HG03432 (cell line): ENCODE results near the gene FBXO4.
"Not testable (repeated sequence)": the region's sequence is repeated elsewhere in the genome, so short reads cannot be mapped to it uniquely, and the experiment has no call there.

Experiments
- ATAC-seq: cut with Tn5 transposase; IDR thresholded peaks from one replicate; pipeline ENCODE4 v1.9.1; 2021; ENCODE audit warnings: mild to moderate bottlenecking, moderate library complexity; ENCODE audit not compliant: unreplicated experiment

FBXO4 gene

GRCh38 chr5:41921166-41921565 lies 3.9 kb upstream of the FBXO4 start:
- no peak for ATAC-seq

- ATAC-seq = no peak
Measured at GRCh38 chr5:41921874-41922273, 3.2 kb upstream of the FBXO4 start.

GRCh38 chr5:41924526-41924871 lies 582 bp upstream of the FBXO4 start:
- ATAC-seq = no peak

GRCh38 chr5:41925555-41925951 lies 472 bp downstream of the FBXO4 start:
- peak; percentile 42 for ATAC-seq

- ATAC-seq = no peak
Measured at GRCh38 chr5:41927604-41928003, 2.5 kb downstream of the FBXO4 start.

- no peak for ATAC-seq
Measured at GRCh38 chr5:41929035-41929434, 4.0 kb downstream of the FBXO4 start.

- no peak for ATAC-seq
Measured at GRCh38 chr5:41932770-41933169, 7.7 kb downstream of the FBXO4 start.

- no peak for ATAC-seq
Measured at GRCh38 chr5:41935544-41935943, 10.5 kb downstream of the FBXO4 start.

- ATAC-seq = no peak
Measured at GRCh38 chr5:41940641-41941040, 15.6 kb downstream of the FBXO4 start.

GRCh38 chr5:41945332-41945955 lies 20.4 kb downstream of the FBXO4 start:
- ATAC-seq = not testable (repeated sequence)

GRCh38 chr5:41951224-41951623 lies 26.1 kb downstream of the FBXO4 start:
- no peak for ATAC-seq

GRCh38 chr5:41954286-41954685 lies 29.2 kb downstream of the FBXO4 start:
- ATAC-seq = no peak

GRCh38 chr5:41955432-41956024 lies 30.4 kb downstream of the FBXO4 start:
- peak; percentile 53 for ATAC-seq

- ATAC-seq = no peak
Measured at GRCh38 chr5:41956943-41957342, 31.9 kb downstream of the FBXO4 start.

GRCh38 chr5:41960481-41960880 lies 35.4 kb downstream of the FBXO4 start:
- ATAC-seq = no peak

GRCh38 chr5:41961736-41962135 lies 36.7 kb downstream of the FBXO4 start:
- ATAC-seq = no peak

- no peak for ATAC-seq
Measured at GRCh38 chr5:41962491-41962890, 37.4 kb downstream of the FBXO4 start.

- ATAC-seq = no peak
Measured at GRCh38 chr5:41966401-41967105, 41.5 kb downstream of the FBXO4 start.

- no peak for ATAC-seq
Measured at GRCh38 chr5:41967401-41967800, 42.3 kb downstream of the FBXO4 start.

- no peak for ATAC-seq
Measured at GRCh38 chr5:41968153-41968723, 43.2 kb downstream of the FBXO4 start.

- ATAC-seq = no peak
Measured at GRCh38 chr5:41973087-41973486, 48.0 kb downstream of the FBXO4 start.

- no peak for ATAC-seq
Measured at GRCh38 chr5:41973887-41974286, 48.8 kb downstream of the FBXO4 start.
